Epithelial cell of proximal tubule (primary cell): Measurements from ENCODE around the gene MOXD1. TPM values are rescaled to one million over a fixed set of nuclear protein-coding genes. Genes with fewer than 3 reads are reported as not detected.

Source experiments
- DNase-seq: peaks from one replicate; pipeline ENCODE4 v3.0.0-alpha.2; 2011; ENCODE audit warnings: low read depth
- H3K4me3 ChIP-seq: 2 replicates; pipeline ENCODE4 v1.5.1; 2011; ENCODE audit warnings: low read depth, mild to moderate bottlenecking, low read length
- total RNA-seq: library from RNA; depleted of rRNA; stranded (reverse); fragments of >200 nt; gene quantifications from 2 replicates; pipeline ENCODE4 v1.2.3, GENCODE V29; 2015
- TF ChIP-seq, protein P1 (sequence below): conservative IDR thresholded peaks from 2 replicates; pipeline ENCODE4 v1.5.1; 2012; ENCODE audit warnings: low read depth, mild to moderate bottlenecking, low read length

MOXD1 gene
- total RNA-seq, 1 donor from 2014 or later: 47.9 TPM

DNA sequence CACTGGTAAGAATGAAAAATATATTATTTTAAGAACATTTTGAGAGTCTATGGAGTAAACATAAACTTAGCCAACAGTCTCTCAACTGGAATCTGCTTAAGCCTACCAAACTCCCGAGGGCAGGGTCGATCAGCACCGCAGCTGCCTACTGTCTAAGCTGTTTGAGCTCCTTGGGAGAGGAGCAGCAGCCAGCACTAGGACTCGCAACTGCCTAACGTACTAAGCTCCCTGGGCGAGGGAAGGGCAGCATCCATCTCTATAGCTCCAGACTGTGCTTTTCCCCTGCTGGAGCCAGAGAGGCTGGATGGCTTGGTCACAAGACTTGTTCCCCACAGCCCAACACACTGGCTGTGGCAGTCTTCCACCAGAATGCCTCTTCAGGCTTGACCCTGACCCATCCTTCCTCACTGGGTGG, 96.4 kb downstream of the MOXD1 start:
- TF ChIP-seq, protein P1, sequence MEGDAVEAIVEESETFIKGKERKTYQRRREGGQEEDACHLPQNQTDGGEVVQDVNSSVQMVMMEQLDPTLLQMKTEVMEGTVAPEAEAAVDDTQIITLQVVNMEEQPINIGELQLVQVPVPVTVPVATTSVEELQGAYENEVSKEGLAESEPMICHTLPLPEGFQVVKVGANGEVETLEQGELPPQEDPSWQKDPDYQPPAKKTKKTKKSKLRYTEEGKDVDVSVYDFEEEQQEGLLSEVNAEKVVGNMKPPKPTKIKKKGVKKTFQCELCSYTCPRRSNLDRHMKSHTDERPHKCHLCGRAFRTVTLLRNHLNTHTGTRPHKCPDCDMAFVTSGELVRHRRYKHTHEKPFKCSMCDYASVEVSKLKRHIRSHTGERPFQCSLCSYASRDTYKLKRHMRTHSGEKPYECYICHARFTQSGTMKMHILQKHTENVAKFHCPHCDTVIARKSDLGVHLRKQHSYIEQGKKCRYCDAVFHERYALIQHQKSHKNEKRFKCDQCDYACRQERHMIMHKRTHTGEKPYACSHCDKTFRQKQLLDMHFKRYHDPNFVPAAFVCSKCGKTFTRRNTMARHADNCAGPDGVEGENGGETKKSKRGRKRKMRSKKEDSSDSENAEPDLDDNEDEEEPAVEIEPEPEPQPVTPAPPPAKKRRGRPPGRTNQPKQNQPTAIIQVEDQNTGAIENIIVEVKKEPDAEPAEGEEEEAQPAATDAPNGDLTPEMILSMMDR: no peak
- DNase-seq: no peak
- no peak overlapping the region for H3K4me3 ChIP-seq

DNA sequence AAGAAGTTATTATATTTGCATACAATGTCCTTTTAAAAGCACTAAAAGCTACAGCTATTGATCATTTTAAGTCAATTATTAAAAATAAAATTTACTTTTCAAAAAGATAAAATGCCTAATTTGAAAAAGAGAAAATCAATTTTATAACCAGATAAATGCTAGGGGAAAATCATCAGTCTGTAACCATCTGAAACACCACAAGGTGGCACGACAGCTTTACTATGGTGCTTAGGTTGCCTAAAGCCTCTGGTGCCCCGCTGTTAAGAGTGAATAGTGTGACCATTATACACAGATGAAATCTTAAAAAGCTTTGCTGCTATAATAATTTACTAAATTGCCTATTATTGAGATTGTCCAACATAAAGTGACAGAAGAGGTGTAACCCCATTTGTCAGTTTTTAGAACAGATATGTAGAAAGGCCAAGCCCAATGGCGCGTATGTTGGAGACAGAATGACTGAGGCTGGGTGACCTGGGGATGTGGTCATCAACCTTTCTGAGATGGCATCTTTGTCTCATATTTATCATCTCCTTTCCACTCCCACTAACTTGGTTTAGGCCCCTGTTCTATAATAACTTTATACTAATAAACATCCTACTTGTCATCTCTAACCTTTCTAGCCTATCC, 100.8 kb downstream of the MOXD1 start:
- TF ChIP-seq, protein P1: peak; percentile 83
- no peak overlapping the region for H3K4me3 ChIP-seq
- DNase-seq: no peak

DNA sequence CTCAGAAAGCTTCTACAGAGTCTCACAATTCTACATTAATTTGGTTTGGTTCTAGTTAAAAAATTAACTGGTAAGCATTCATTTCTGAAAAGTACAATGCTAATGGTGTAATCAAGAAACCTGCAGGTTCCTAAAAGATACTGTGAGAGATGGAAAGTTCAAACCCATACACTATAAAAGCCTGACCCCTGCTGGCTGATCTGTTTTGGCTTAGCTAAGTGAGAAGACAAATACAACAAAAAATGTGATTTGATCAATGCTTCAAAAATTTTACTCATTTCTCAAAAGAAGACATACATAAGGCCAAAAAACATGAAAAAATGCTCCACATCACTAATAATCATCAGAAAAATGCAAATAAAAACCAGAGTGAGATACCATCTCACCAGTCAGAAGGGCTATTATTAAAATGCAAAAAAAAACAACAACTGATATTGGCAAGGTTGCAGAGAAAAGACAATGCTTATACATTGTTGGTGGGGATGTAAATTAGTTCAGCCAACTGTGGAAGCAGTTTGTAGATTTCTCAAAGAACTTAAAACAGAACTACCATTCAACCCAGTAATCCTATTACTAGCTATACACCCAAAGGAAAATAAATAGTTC, 102.8 kb downstream of the MOXD1 start:
- TF ChIP-seq, protein P1: peak; percentile 82
- H3K4me3 ChIP-seq: no peak overlapping the region
- DNase-seq: no peak

DNA sequence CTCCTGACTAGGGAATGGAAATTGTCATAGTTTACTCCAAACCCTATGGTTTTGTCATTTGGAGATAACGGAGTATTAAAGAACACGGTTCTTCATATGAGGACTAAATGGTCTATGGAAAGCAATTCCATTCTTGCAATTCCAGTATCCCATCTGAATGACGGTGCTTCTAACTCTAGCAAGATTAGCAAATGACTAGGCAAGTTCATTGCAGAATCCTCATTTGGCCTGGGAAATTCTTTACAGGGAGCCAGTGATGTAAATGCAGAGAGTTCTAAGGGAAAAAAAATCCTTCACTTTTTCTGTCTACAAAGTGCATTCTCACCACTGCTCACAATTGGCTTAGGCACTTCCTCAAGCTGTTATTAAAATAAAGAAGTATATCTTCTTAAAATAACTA, 111.5 kb downstream of the MOXD1 start:
- no peak for DNase-seq
- TF ChIP-seq, protein P1: no peak
- no peak overlapping the region for H3K4me3 ChIP-seq

DNA sequence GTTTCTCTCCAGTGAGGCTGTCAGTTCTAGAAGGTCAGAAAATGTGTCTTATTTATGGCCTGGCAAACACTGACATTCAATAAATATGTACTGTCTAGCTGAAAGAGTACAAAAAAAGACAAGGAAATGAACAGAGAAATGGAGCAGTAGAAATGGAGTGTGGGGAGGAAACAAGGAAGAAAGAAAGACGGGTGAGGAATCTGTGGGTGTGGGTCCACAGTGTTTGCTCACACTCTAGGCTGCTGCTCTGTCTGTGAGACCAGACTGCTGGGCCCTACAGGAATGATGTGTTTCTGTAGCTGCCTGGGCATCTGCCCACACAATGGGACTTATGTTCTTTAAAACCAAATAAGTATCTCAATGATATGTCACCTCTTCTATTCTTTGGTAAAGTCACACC, 114.2 kb downstream of the MOXD1 start:
- no peak for DNase-seq
- TF ChIP-seq, protein P1: no peak

DNA sequence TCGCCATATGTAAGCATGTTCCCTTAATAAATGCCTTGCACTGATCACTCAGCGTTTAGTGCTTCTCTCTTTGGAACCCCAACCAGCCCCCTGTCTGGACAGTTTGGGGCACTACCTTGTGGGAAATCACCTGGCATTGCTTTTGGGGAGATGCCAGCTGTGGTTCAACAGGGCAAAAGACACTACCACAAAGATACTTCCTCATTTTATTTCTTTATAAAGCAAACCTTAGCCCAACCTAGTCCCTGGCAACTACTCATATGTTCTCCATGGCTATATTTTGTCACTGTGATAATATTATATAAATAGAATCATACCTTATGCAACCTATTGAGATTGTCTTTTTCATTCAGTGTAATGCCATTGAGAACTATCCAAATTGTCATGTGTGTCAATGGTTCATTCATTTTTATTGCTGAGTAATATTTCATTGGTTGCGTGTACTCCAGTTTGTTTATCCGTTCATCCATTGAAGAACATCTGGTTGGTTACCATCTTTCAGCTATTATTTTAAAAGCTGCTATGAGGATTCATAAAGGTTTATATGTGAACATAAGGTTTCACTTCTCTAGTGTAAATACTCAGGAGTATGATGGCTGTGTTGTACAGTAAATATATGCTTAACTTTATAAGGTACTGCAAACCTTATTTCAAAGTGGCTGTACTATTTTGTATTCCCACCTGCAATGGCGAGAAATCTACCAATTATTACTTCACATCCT, 114.8 kb downstream of the MOXD1 start:
- TF ChIP-seq, protein P1: no peak
- no peak overlapping the region for H3K4me3 ChIP-seq
- no peak for DNase-seq

More for the DNA sequence above, 114.2 kb downstream of the MOXD1 start:
- no peak overlapping the region for H3K4me3 ChIP-seq
